CD4-positive, alpha-beta T cell (primary cell): Measurements from ENCODE around the gene LAIR1. TPM values are rescaled to one million over a fixed set of nuclear protein-coding genes. Genes with fewer than 3 reads are reported as not detected.
"Not testable (repeated sequence)": the region's sequence is repeated elsewhere in the genome, so short reads cannot be mapped to it uniquely, and the experiment has no call there.

Experiments used
- ATAC-seq: fragments of 200-7000 bp; cut with Tn5 transposase; one replicate; pipeline ENCODE4 v1.10.0; 2022; ENCODE audit warnings: mild to moderate bottlenecking; ENCODE audit not compliant: poor library complexity
- CTCF ChIA-PET: fragments of 350-600 bp; sonication (Branson Sonifier 250); formaldehyde crosslinking; loops from one replicate; lab custom pipeline; 2021; ENCODE audit warnings: antibody characterized with exemption, inconsistent platforms; lab: Charles Lee
- POLR2A ChIA-PET: fragments of 350-600 bp; sonication (Branson Sonifier 250); formaldehyde crosslinking; loops from one replicate; lab custom pipeline; 2021; ENCODE audit warnings: antibody characterized with exemption, inconsistent platforms; lab: Charles Lee
- DNase-seq, 14 experiments: peaks; one replicate each; pipeline ENCODE4 v3.0.0-alpha.2; 2013 to 2020; ENCODE audit warnings: mixed read lengths in 2 of 14
- H3K27ac ChIP-seq, 2 donors: one replicate each; pipeline versions ENCODE4 v1.5.1 to v1.7.0; 2013; ENCODE audit warnings: low read length in 2 of 2, low read depth in 1 of 2, mild to moderate bottlenecking in 1 of 2
- H3K27me3 ChIP-seq, 2 experiments: 1 replicate in 1 of 2; 2 replicates in 1 of 2; pipeline versions ENCODE4 v1.6.1 to v1.7.0; 2013; ENCODE audit warnings: low read length in 2 of 2, control low read depth in 1 of 2, mild to moderate bottlenecking in 1 of 2, moderate library complexity in 1 of 2; ENCODE audit not compliant: insufficient read depth in 2 of 2, control insufficient read depth in 1 of 2
- H3K36me3 ChIP-seq: one replicate; pipeline ENCODE4 v1.6.1; 2013; ENCODE audit warnings: low read length, control low read depth; ENCODE audit not compliant: insufficient read depth
- H3K4me1 ChIP-seq: one replicate; pipeline ENCODE4 v1.6.1; 2013; ENCODE audit warnings: low read length, control low read depth; ENCODE audit not compliant: insufficient read depth
- H3K4me3 ChIP-seq: one replicate; pipeline ENCODE4 v1.5.1; 2013; ENCODE audit warnings: mild to moderate bottlenecking, low read length, moderate library complexity
- H3K9me3 ChIP-seq, 2 experiments: 1 replicate in 1 of 2; 2 replicates in 1 of 2; pipeline versions ENCODE4 v1.6.1 to v1.7.0; 2013; ENCODE audit warnings: low read length in 2 of 2, mild to moderate bottlenecking in 2 of 2, control low read depth in 1 of 2, moderate library complexity in 1 of 2; ENCODE audit not compliant: control insufficient read depth in 1 of 2, insufficient read depth in 1 of 2
- H3K27ac Mint-ChIP-seq: one replicate; pipeline ENCODE4 v1.8.0; 2020; ENCODE audit warnings: mixed read lengths
- H3K27me3 Mint-ChIP-seq: one replicate; pipeline ENCODE4 v1.8.0; 2021; ENCODE audit warnings: mixed read lengths
- H3K36me3 Mint-ChIP-seq: one replicate; pipeline ENCODE4 v1.8.0; 2021; ENCODE audit warnings: low read depth, mixed read lengths
- H3K4me1 Mint-ChIP-seq: one replicate; pipeline ENCODE4 v1.8.0; 2021; ENCODE audit warnings: low read depth, mixed read lengths
- H3K4me3 Mint-ChIP-seq: one replicate; pipeline ENCODE4 v1.8.0; 2020; ENCODE audit warnings: mild to moderate bottlenecking, mixed read lengths
- H3K9me3 Mint-ChIP-seq: one replicate; pipeline ENCODE4 v1.8.0; 2020; ENCODE audit warnings: mixed read lengths
- CTCF ChIP-seq: fragments of 200-600 bp; IDR thresholded peaks from one replicate; pipeline ENCODE4 v1.8.0; 2022; ENCODE audit warnings: antibody characterized with exemption, mild to moderate bottlenecking
- intact Hi-C, 2 experiments: fragments of 100-400 bp; cut with DNase I in 1 of 2; cut with micrococcal nuclease in 1 of 2; formaldehyde crosslinking; loops; one replicate each; pipeline versions ENCODE4 v1.15.1 to v1.9.0; 2023 to 2025; cut with DNase I, micrococcal nuclease
- total RNA-seq, 174 experiments: library from RNA in 2 of 174; stranded (reverse) in 2 of 174; gene quantifications; one replicate each; pipeline ENCODE4 v1.2.3 and lab custom pipeline; 2021 to 2026

Gene LAIR1
- total RNA-seq, 2 experiments from 2014 or later: 12.3 to 14.4 TPM

GRCh38 chr19:54359149-54359820 is 5.4 kb downstream of the LAIR1 start:
- H3K27ac Mint-ChIP-seq, H3K9me3 ChIP-seq, intact Hi-C loops, H3K27me3 ChIP-seq, H3K27me3 Mint-ChIP-seq, POLR2A ChIA-PET, H3K4me3 ChIP-seq, H3K4me3 Mint-ChIP-seq, H3K27ac ChIP-seq, H3K9me3 Mint-ChIP-seq, CTCF ChIA-PET: not testable (repeated sequence)
- Mint-ChIP-seq H3K4me1 (peaks cover 38% of the 10 kb centered on the region), H3K36me3 (peaks cover 15% of the 10 kb centered on the region)
- Histone ChIP-seq H3K36me3 (peaks cover 37% of the 10 kb centered on the region), H3K4me1 (peaks cover 35% of the 10 kb centered on the region)
- ATAC-seq: peak; percentile 87
- DNase-seq: peak in 11 of 14 experiments; percentile 49 to 81 (median 59)
- TF ChIP-seq CTCF: peak; percentile 29

- no peak overlapping the region for H3K4me3 Mint-ChIP-seq
- Histone ChIP-seq H3K27ac (no peak overlapping the region), H3K27me3 (no peaks in the 10 kb centered on the region), H3K4me1 (peaks cover 21% of the 10 kb centered on the region), H3K36me3 (peaks cover 42% of the 10 kb centered on the region), H3K4me3 (no peak overlapping the region), H3K9me3 (no peaks in the 10 kb centered on the region)
- ChIA-PET POLR2A (interaction anchor here (1.3 kb wide), 1 partner anchor 21 kb away, joined by 4 read pairs; no protein-coding TSS in a partner anchor), CTCF (no interaction called here)
- no peak for TF ChIP-seq CTCF
- H3K4me1 Mint-ChIP-seq: peaks cover 25% of the 10 kb centered on the region
- H3K27me3 Mint-ChIP-seq: no peaks in the 10 kb centered on the region
- H3K27ac Mint-ChIP-seq: no peak overlapping the region
- H3K9me3 Mint-ChIP-seq: no peaks in the 10 kb centered on the region
- ATAC-seq (no peak), DNase-seq (no peak)
- H3K36me3 Mint-ChIP-seq: peaks cover 14% of the 10 kb centered on the region
- intact Hi-C loops: loop anchor here in 1 of 2 experiments (2.0 kb wide), 1 partner anchor 31 kb away; no protein-coding TSS in a partner anchor
These were observed 7.3 kb downstream of the LAIR1 start for GRCh38 chr19:54357381-54357780.

- Histone ChIP-seq H3K9me3 (no peaks in the 10 kb centered on the region), H3K27ac (peak overlapping the region in 1 of 2 donors; percentile 2), H3K36me3 (peaks cover 42% of the 10 kb centered on the region), H3K27me3 (no peaks in the 10 kb centered on the region), H3K4me1 (peaks cover 18% of the 10 kb centered on the region), H3K4me3 (no peak overlapping the region)
- intact Hi-C loops: loop anchor here in 1 of 2 experiments (2.0 kb wide), 1 partner anchor 32 kb away; no protein-coding TSS in a partner anchor
- no peak for TF ChIP-seq CTCF
- DNase-seq (peak in 1 of 14 experiments; percentile 6), ATAC-seq (no peak)
- ChIA-PET CTCF (no interaction called here), POLR2A (interaction anchor here (1.3 kb wide), 1 partner anchor 22 kb away, joined by 4 read pairs; no protein-coding TSS in a partner anchor)
- Mint-ChIP-seq H3K36me3 (peaks cover 6% of the 10 kb centered on the region), H3K9me3 (no peaks in the 10 kb centered on the region), H3K27ac (no peak overlapping the region), H3K27me3 (no peaks in the 10 kb centered on the region), H3K4me3 (no peak overlapping the region), H3K4me1 (peaks cover 17% of the 10 kb centered on the region)
These were observed 8.2 kb downstream of the LAIR1 start for GRCh38 chr19:54356444-54357056.
